ENCODE results near the gene CDH4. TPM values are rescaled to one million over a fixed set of nuclear protein-coding genes. Genes with fewer than 3 reads are reported as not detected.

The CDH4 gene
- total and polyA plus RNA-seq, 9 of the 15 experiments (the other 6 are each of a cell fraction or from before 2014, with no cell fraction given): 0.04 TPM; not detected in 8

GRCh38 chr20:61677928-61678327, 425.9 kb downstream of the CDH4 start:
- no peak overlapping the region for H3K9ac ChIP-seq (ENCODE audit: insufficient read depth in 1 of 2, low read depth in 2 of 2, low read length in 2 of 2)
- TF ChIP-seq RBBP5 (IDR thresholded peaks at IDR 0.05; ENCODE audit: borderline replicate concordance, insufficient read depth, low read length, poor library complexity, severe bottlenecking) (no peak), TEAD2 (tag; IDR thresholded peaks at IDR 0.05) (no peak), DEAF1 (CRISPR knock-in tag; IDR thresholded peaks at IDR 0.05) (no peak), TRIM25 (IDR thresholded peaks at IDR 0.05; ENCODE audit: borderline replicate concordance) (no peak), NUFIP1 (IDR thresholded peaks at IDR 0.05; ENCODE audit: partially characterized antibody) (no peak), GABPB1 (CRISPR knock-in tag; IDR thresholded peaks at IDR 0.05) (no peak), AFF4 (CRISPR knock-in tag; IDR thresholded peaks at IDR 0.05) (no peak), HDAC1 (IDR thresholded peaks at IDR 0.05) (no peak)
- H3K4me1 ChIP-seq (replicated peaks in 1 of 2; ENCODE audit: control insufficient read depth in 2 of 2, insufficient read depth in 2 of 2, low read length in 2 of 2): no peaks in the 10 kb centered on the region
- no peak overlapping the region for H3K4me2 ChIP-seq (ENCODE audit: insufficient read depth, low read length)
- H2AFZ ChIP-seq (ENCODE audit: low read depth, low read length): no peak overlapping the region
- ATAC-seq (no peak), DNase-seq (ENCODE audit: extremely low read depth in 1 of 4, low spot score in 3 of 4) (no peak), FAIRE-seq (no peak)
- POLR2A ChIA-PET: no interaction called here
- H4K20me1 ChIP-seq (replicated peaks; ENCODE audit: control insufficient read depth, insufficient read depth, low read length): no peaks in the 10 kb centered on the region; the same call in 1 of the 2 replicates
- no peaks in the 10 kb centered on the region for H3K79me2 ChIP-seq (ENCODE audit: control insufficient read depth, insufficient read depth, low read length)
- in situ Hi-C loops (cut with MboI): no loop called here
- BruUV-seq (replicated peaks): no TSS peak
- no peaks in the 10 kb centered on the region for H3K9me3 ChIP-seq (replicated peaks; ENCODE audit: control insufficient read depth, insufficient read depth, low read depth, low read length)
- no peak overlapping the region for H3K27ac ChIP-seq (ENCODE audit: extremely low read depth, low read depth, low read length)
- CTCF ChIA-PET (ENCODE audit: low intra/inter-chr PET ratio): no interaction called here
- intact Hi-C loops (cut with micrococcal nuclease): no loop called here
- H3K36me3 ChIP-seq (ENCODE audit: control insufficient read depth, insufficient read depth, low read length): no peaks in the 10 kb centered on the region
- H3K9me1 ChIP-seq (ENCODE audit: control insufficient read depth, insufficient read depth, low read length): no peaks in the 10 kb centered on the region
- 0% methylated on average over 2 of the region's 2 CpGs for WGBS (ENCODE audit: insufficient coverage, low coverage, missing lambda C conversion rate)
- H3K4me3 ChIP-seq: no peak overlapping the region
- no peaks in the 10 kb centered on the region; a peak in 2 of 5 replicates for H3K27me3 ChIP-seq (ENCODE audit: control insufficient read depth in 2 of 2, insufficient read depth in 2 of 2, low read length in 2 of 2)
